ENCODE measurements around the gene TRIM23.

The TRIM23 gene

DNA sequence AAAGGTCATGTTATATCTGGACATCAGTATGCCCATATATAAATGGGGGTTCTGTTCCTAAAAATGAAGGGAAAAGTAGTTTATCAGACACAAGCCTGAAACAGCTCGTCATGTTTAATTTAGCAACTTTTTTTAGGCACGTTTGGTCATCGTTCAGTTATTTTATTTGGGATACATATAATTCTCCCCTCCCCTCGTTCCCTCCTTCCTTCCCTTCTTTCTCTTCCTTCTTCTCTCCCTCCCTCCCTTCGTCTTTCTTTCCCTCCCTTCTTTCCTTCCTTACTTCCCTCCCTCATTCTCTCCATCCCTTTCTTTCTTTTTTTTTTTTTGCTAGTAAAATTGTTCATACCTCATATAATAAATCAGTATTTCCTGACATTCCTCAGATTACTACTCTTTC lies 57.6 kb downstream of the TRIM23 start:
- DNase-seq (ENCODE audit: low spot score) = no peak

DNA sequence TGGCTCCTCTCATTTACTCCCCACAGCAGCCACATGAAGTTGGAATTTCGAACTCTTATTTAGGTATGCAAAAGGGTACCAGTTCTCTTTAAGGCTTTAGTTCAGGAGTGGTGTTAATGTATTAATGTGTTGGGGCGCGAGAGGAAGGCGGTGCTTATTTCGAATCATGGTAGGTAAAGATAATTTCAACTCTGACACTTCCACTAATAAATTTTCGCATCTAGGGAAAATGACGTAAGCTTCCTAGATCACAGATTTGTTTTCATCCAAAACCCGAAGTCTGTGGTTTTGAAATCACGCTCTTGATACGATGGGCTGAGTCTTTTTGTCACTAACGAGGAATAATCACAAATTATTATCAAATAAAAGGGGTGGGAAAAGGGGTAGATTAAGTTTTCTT lies 60.4 kb downstream of the TRIM23 start:
- no peak for DNase-seq (ENCODE audit: low spot score)

DNA sequence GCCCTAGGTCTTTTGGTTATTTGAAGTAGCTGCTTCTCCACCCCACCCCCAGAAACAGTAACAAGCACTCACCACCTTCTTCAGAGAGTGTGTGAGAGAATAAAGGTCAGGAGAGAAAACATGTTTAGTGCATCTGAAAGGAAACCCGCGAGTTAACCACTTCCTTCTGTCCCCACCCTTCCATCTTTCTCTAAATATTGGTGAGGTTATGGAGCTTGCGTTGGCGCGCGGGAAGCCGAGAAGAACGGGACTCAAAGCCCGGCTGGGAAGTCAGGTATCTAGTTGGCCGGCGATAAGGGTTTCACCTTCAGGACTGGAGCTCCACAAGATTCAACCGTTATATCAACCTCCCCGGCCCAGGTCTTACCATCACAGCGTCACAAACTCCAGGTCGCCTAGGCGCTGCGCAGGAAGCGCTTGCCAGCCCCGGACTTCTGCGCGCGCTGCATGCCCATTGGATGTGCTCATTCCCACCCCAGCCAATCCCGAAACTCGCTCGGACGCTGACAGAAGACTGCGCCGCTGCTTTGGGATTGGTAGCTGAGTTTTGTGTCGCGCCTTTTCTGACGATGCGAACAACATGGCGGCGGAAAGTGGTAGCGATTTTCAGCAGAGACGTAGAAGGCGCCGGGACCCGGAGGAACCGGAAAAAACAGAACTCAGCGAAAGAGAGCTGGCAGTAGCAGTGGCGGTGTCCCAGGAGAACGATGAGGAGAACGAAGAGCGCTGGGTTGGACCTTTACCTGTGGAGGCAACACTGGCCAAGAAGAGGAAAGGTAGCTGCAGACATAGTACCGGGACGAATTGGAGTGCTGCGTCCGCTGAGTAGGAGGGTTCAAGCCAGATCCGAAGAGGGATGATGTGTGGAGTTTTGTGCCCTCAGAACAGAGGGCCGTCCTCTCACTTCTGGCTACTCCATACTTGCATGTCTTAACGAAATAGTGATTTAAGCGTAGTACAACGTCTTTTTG lies 61.1 kb downstream of the TRIM23 start, which contains the start of the genes CENPK and PPWD1:
Gene CENPK, minus strand, starts transcription at position 438 of the 971 bp plus-strand sequence. CDS start 8,261 bp downstream, outside the sequence.
Gene PPWD1, plus strand, starts transcription at position 566 of the 971 bp plus-strand sequence. Its CDS starts 15 bp downstream, at position 581.
- DNase-seq (ENCODE audit: low spot score) = peak; percentile 97

DNA sequence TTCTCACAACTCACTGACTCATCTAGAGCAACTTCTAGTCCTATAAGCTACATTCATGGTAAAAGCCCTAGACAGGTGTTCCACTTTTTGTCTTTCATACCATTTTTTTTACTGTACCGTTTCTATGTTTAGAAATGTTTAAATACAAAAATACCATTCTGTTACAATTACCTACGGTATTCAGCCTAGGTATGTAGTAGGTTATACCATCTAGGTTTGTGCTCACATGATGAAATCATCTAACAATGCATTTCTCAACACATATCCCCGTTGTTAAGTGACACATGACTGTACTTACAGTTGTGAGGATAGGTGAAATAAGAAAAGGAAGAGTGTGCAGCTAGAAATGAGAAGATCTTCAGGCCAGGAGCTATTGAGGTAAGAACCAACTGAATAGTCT lies 67.4 kb downstream of the TRIM23 start:
- DNase-seq (ENCODE audit: low spot score) = no peak

- DNase-seq (ENCODE audit: low spot score) = no peak
Observed at GRCh38 chr5:65556181-65556580, 68.0 kb downstream of the TRIM23 start.

GRCh38 chr5:65555287-65555686 lies 68.8 kb downstream of the TRIM23 start:
- DNase-seq (ENCODE audit: low spot score) = no peak

- DNase-seq (ENCODE audit: low spot score) = no peak
Observed at GRCh38 chr5:65553941-65554340, 70.2 kb downstream of the TRIM23 start.

DNA sequence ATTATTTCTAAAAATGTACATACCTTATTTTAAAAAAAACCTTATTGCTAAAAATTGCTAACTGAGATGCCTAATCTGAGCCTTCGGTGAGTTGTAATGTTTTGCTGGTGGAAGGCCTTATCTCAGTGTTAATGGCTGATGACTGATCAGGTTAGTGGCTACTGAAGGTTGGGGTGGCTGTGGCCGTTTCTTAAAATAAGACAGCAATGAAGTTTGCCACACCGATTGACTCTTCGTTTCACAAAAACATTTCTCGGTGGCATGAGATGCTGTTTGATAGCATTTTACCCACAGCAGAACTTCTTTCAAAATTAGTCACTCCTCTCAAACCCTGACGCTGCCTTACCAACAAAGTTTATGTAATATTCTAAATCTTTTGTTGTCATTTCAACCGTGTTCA lies 75.9 kb downstream of the TRIM23 start:
- no peak for DNase-seq (ENCODE audit: low spot score)

- no peak for DNase-seq (ENCODE audit: low spot score)
Observed at GRCh38 chr5:65546141-65546540, 78.0 kb downstream of the TRIM23 start.

DNA sequence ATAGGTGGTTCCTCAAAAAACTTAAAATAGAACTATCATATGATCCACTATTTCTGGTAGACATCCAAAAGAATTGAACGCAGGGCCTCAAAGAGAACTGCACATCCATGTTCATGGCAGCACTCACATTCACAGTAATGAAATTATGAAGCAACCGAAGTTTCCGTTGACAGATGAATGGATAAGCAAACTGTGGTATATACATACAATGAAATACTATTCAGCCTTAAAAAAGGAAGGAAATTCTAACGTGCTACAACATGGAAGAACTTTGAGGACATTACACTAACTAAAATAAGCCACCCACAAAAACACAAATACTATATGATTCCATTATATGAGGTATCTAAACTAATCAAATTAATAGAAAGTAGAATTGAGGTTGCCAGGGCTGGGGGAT lies 79.7 kb downstream of the TRIM23 start:
- no peak for DNase-seq (ENCODE audit: low spot score)

GRCh38 chr5:65539827-65540226 lies 84.3 kb downstream of the TRIM23 start:
- no peak for DNase-seq (ENCODE audit: low spot score)

Measured in AG08395 (cell line).